GM06990 (cell line): ENCODE measurements around the gene PTEN.
"Not testable (repeated sequence)": the region's sequence is repeated elsewhere in the genome, so short reads cannot be mapped to it uniquely, and the experiment has no call there.

ENCODE experiments used
- DNase-seq: peaks from one replicate; pipeline ENCODE4 v3.0.0-alpha.2; 2011; ENCODE audit not compliant: insufficient read length; ENCODE audit errors: extremely low read depth
- H3K27me3 ChIP-seq: replicated peaks from 2 replicates; pipeline ENCODE4 v1.6.0; 2011; ENCODE audit warnings: low read length; ENCODE audit not compliant: control insufficient read depth, insufficient read depth
- H3K36me3 ChIP-seq: 2 replicates; pipeline ENCODE4 v1.5.1; 2011; ENCODE audit warnings: low read length; ENCODE audit not compliant: control insufficient read depth, insufficient read depth
- H3K4me3 ChIP-seq: replicated peaks from 2 replicates; pipeline ENCODE4 v1.5.1; 2011; ENCODE audit warnings: low read depth, mild to moderate bottlenecking, control low read depth, low read length
- CTCF ChIP-seq: IDR thresholded peaks from 2 replicates; pipeline ENCODE4 v1.5.1; 2011; ENCODE audit warnings: low read length, control low read depth, mild to moderate bottlenecking, inconsistent platforms; ENCODE audit not compliant: insufficient read depth, poor library complexity, severe bottlenecking

The PTEN gene

GRCh38 chr10:87896216-87896615 lies 32.8 kb downstream of the PTEN start:
- Histone ChIP-seq H3K36me3 (no peaks in the 10 kb centered on the region; the same call in 1 of the 2 replicates), H3K27me3 (no peaks in the 10 kb centered on the region), H3K4me3 (no peak overlapping the region)
- no peak for TF ChIP-seq CTCF
- DNase-seq = no peak

GRCh38 chr10:87897957-87898356 lies 34.5 kb downstream of the PTEN start:
- not testable (repeated sequence) for H3K27me3 ChIP-seq, H3K36me3 ChIP-seq, H3K4me3 ChIP-seq, DNase-seq

- DNase-seq, H3K4me3 ChIP-seq, H3K36me3 ChIP-seq, H3K27me3 ChIP-seq: not testable (repeated sequence)
Measured at GRCh38 chr10:87903396-87903795, 40.0 kb downstream of the PTEN start.

- no peak for DNase-seq
- Histone ChIP-seq H3K36me3 (peaks cover 5% of the 10 kb centered on the region), H3K4me3 (no peak overlapping the region), H3K27me3 (no peaks in the 10 kb centered on the region)
- TF ChIP-seq CTCF = no peak
Measured at GRCh38 chr10:87913156-87913921, 49.9 kb downstream of the PTEN start.

GRCh38 chr10:87915406-87915805 lies 52.0 kb downstream of the PTEN start:
- peaks cover 5% of the 10 kb centered on the region for H3K36me3 ChIP-seq

GRCh38 chr10:87915989-87916388 lies 52.6 kb downstream of the PTEN start:
- no peaks in the 10 kb centered on the region for H3K27me3 ChIP-seq
- DNase-seq = no peak
- H3K4me3 ChIP-seq = no peak overlapping the region
- TF ChIP-seq CTCF = no peak
- peaks cover 5% of the 10 kb centered on the region for H3K36me3 ChIP-seq

More at GRCh38 chr10:87915406-87915805, 52.0 kb downstream of the PTEN start:
- DNase-seq = no peak
- no peaks in the 10 kb centered on the region for H3K27me3 ChIP-seq
- H3K4me3 ChIP-seq = no peak overlapping the region
- no peak for TF ChIP-seq CTCF

- Histone ChIP-seq H3K36me3 (peaks cover 5% of the 10 kb centered on the region), H3K4me3 (no peak overlapping the region), H3K27me3 (no peaks in the 10 kb centered on the region)
- DNase-seq = no peak
- TF ChIP-seq CTCF = no peak
Measured at GRCh38 chr10:87916515-87916914, 53.1 kb downstream of the PTEN start.
